Measurements from ENCODE around the gene TRIM22. TPM values are rescaled to one million over a fixed set of nuclear protein-coding genes. Genes with fewer than 3 reads are reported as not detected.
A peak's percentile ranks its signal among the peaks of the same experiment; 100 is the strongest.
"Not testable (repeated sequence)": the region's sequence is repeated elsewhere in the genome, so short reads cannot be mapped to it uniquely, and the experiment has no call there.

The TRIM22 gene, protein sequence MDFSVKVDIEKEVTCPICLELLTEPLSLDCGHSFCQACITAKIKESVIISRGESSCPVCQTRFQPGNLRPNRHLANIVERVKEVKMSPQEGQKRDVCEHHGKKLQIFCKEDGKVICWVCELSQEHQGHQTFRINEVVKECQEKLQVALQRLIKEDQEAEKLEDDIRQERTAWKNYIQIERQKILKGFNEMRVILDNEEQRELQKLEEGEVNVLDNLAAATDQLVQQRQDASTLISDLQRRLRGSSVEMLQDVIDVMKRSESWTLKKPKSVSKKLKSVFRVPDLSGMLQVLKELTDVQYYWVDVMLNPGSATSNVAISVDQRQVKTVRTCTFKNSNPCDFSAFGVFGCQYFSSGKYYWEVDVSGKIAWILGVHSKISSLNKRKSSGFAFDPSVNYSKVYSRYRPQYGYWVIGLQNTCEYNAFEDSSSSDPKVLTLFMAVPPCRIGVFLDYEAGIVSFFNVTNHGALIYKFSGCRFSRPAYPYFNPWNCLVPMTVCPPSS
- 10 to 100 TPM in 6 of 10 donors, 1 to 10 TPM in 4; 4.5 to 16.0 (median 10.6) TPM for polyA plus RNA-seq (ENCODE audit: insufficient read length in 10 of 10)
- long read RNA-seq, donor 1, partial matches to known transcripts: 0 of 1 reads
- long read RNA-seq, donor 1, other reads (novel, unspliced or antisense): 0 of 1 reads
- long read RNA-seq, donor 2, partial matches to known transcripts: 0 of 2 reads
- long read RNA-seq, donor 2, other reads (novel, unspliced or antisense): 0 of 2 reads
- long read RNA-seq, donor 3: 0 reads
- long read RNA-seq, donor 4: 0 reads
- long read RNA-seq, donor 5, partial matches to known transcripts: 0 of 1 reads
- long read RNA-seq, donor 5, other reads (novel, unspliced or antisense): 0 of 1 reads
- long read RNA-seq, donor 6, partial matches to known transcripts: 0 of 2 reads
- long read RNA-seq, donor 6, other reads (novel, unspliced or antisense): 0 of 2 reads
- long read RNA-seq, donor 7: 0 reads
- long read RNA-seq, donor 8: 0 reads
- long read RNA-seq, donor 9: 0 reads

DNA sequence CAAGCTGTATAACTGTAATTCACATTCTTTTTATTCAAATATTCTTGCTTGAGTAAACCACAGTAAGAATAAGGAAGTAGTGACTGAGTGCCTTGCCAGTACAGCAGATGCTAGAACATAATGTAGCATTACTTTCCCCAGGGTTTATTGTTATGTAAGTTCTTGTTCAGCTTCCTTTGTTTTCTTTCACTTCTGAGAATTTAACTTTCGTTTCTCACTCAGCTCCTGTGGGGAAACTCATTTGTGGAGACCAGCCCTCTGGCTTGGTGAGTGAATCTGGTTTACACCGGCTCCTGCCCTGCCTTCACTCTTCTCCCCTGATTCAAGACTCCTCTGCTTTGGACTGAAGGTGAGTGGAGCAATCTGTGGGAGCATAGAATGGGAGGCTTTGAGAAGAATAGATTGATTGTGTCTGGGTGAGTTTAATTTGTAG is at the start of gene TRIM22:
TRIM22 (plus strand) TSS at position 240 of the 433 bp plus-strand sequence. CDS start 6,443 bp downstream, outside the sequence.
- peak; percentile 58 to 88 (median 65) for DNase-seq

DNA sequence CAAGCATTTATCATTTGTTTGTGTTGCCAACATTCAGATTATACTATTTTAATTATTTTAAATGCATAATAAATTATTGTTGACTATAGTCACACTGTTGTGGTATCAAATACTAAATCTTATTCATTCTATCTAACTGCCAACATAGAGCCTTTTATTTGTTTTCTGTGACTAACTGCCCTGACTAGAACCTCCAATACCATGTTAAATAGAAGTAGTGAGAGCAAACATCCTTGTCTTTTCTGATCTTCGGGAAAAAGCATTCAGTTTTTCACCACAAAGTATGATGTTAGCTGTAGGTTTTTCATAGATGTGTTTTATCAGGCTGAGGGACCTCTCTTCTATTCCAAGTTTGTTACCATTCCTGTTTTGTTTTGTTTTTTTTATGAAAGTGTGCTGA is 49.6 kb upstream of the TRIM22 start:
- no peak for DNase-seq

DNA sequence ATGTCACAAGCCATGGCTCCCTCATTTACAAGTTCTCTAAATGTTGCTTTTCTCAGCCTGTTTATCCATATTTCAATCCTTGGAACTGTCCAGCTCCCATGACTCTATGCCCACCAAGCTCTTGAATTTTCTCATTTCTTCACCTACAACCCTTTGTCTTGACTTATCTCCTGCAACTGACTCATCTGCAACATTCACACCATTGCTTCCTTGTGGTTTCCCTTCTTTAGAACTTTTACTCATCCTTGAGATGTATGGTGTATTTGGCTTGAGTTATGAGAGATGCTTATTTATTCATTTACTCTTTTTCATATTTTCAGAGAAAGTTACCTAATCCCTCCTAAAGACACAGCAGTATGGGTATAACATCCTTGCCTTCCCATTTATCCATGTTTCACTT is 46.0 kb upstream of the TRIM22 start:
- no peak for DNase-seq

DNA sequence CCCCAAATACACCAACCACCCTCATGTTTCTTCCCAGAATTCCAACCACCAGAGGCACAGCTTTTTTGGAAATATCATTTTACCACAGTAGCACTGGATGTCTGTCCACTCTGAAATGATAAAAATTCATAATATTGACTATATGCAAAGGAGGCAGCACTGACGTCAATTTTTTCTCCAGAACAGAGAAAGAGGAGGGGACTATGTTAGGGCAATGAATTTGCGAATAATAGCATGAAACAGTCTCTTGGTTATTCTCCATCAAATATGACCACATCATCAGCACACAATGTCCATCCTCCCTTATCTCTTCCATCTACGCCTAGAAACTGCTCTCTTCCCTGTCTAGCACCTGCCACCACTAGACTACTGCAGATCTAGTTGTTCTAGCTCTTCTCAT is 43.5 kb upstream of the TRIM22 start:
- no peak for DNase-seq

DNA sequence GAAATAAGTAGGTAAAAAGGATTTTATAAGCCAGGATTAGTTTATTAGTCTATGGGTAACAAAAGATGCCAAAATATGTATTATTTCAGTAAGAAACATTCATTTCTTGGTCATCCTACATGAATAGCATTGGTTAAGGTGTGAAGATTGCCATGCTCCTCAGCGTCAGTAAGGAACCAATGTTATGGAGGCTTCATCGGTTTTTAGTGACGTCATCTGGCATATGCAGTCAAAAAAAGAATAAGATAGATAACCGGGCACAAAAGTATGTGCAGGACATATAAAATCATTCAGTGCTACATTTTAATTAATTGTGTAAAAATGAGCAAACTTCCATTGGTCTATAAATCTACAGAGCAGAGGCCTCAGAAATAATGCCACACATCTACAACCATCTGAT is 34.1 kb upstream of the TRIM22 start:
- DNase-seq: no peak

DNA sequence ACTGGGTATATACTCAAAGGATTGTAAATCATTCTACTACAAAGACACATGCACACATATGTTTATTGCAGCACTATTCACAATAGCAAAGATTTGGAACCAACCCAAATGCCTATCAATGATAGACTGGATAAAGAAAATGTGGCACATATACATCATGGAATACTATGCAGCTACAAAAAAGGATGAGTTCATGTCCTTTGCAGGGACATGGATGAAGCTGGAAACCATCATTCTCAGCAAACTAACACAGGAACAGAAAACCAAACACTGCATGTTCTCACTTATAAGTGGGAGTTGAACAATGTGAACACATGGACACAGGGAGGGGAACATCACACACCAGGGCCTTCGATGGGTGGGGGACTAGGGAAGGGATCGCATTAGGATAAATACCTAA is 32.6 kb upstream of the TRIM22 start:
- DNase-seq: not testable (repeated sequence)

DNA sequence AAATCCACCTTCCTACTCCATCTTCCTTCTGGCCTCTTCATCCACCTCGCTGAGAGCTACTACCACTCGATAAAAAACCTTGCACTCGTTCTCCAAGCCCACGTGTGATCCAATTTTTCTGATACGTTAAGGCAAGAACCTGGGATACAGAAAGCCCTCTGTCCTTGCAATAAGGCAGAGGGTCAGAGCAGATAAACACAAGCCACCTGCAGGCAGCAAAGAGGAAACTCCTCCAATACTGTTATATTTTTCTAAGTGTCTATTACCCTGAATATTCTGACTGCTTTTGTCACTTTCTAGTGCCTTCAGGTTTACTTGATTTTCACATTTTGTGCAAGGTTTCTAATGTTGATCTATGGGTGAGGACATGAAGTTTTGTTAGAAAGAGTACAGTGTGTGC is 31.3 kb upstream of the TRIM22 start:
- no peak for DNase-seq

DNA sequence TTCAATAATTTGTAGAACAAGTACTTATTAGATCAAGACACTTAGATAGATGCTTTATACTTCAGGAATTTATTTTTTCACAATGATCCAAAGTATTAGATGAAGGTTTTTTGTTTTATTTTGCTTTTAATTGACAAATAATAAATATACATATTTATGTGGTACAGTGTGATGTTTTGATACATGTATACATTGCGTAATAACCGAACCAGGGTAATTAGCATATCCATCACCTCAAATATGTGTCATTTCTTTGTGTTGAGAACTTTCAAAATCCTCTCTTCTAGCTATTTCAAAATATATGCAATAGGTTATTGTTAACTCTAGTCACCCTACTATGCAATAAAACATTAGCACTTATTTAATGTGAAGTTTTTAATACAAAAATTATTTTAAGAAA is 26.1 kb upstream of the TRIM22 start:
- DNase-seq: no peak

DNA sequence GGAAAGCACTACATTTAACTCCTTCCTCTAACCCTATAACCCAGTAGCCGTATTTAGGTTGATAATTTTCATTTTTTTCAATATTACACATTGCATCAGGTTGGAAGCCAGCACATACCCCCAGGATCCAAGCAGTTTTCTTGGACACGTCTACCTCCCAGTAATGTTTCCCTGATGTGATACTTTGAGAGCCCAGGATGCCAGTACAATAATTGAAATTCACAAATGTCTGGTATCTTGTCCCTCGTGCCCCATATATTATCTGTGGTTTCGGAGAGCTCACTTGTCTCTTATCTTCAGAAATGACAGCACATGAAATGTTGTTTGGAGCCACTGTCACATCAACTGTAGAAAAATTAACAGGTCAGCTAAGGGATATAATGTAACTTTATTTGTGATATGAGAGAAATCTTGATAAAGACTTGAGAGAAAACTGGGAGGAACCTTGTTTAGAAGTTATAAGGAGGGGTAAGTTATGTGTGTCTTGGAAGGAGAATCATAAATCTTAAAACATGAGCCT is 24.5 kb upstream of the TRIM22 start:
- DNase-seq: no peak

DNA sequence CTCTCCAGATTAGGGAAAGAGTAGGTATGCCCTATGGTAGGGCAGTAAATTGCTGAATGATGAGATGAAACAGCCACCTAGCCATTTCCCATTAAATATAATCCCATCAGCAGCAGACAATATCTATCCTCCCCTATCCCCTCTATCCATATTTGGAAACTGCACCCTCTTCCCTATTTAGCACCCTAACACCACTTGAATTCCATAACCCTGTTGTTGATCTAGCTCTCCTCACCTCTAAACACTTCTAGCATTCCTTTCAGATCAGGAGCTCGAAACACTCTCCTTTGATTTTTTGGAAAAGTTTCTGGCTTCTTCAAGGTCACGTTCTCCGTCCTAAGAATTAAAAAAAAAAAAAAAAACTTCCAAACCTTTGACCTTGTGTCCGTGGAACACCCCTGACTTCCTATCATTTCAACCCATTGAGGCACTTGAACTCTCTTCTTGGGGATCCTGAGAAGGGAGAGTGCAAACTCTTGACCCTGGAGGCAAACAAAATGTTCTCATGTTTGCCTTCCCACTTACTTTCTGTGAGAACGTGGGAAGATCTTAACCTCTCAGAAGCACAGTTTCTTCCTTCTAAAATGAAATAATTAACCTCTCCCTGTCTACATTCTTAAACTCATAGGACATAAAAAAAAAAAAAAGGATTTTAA is 23.7 kb upstream of the TRIM22 start:
- no peak for DNase-seq

DNA sequence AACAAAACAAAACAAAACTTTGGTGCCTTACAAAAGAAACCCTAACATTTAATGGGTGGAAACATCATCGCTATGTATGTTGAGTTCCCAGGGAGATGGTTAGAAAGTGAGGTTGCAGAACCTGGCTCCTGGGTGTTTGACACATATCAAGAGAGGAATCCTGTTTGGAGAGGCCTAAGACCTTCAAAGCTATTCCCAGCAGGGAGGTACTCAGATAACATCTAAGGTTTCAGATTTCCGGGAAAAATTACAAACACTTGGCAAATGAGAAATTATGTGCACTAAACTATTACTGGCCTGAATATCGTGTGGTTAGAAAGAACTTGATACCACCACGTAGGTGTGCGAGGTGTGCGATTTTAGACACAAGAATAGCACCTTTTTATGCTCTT is 23.2 kb upstream of the TRIM22 start:
- DNase-seq: no peak

DNA sequence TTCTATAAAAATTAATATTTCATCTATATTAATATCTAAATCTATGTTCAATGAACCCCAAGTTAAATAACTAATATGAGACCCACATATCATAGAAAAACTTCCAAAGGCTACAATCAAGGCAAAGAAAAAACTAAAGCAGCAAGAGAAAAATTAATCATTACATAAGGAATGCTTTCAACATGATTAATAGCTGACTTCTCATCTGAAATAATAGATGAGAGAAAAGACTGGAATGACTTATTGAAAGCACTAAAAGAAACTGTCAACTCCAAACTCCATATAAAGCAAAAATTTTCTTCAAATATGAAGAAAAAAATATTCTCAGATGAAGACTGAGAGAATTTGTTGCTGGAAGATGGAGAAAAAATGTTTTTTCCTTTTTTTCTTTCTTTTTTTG is 17.8 kb upstream of the TRIM22 start:
- DNase-seq: no peak

DNA sequence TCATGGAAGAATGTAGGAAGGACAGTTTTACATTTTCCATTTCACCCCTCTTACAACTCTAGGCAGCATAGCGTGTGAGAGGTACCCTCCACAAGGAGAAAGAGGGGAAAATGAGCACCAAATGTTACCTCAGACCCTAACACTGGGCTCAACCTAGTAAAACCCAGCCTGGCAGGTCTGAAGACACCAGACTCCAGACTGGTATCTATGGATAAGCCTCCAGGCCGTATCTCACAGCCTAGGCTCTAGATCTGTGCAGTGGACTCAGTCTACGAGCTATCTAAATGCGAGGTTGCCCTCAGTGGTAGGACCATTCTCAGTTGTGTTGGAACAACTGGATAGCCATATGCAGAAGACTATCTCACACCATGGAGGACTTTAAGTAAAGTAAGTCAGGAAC is 15.2 kb upstream of the TRIM22 start:
- DNase-seq: no peak

DNA sequence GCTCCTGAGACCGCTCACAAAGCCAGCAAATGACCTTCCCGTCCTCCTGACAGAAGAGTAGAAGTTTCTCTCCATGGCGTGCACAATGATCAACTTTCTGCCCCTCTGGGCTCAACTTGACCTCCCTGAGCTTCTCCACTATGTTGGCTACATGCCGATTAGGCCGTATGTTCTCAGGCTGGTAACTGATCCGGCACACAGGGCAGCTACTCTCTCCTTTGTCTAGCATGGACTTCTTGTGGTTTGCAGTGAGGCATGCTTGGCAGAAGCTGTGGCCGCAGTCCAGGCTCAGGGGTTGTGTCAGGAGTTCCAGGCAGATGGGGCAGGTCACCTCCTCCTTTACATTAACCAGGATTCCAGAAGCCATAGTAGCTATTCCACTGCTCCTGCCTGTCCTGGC is 9.8 kb upstream of the TRIM22 start:
- no peak for DNase-seq

DNA sequence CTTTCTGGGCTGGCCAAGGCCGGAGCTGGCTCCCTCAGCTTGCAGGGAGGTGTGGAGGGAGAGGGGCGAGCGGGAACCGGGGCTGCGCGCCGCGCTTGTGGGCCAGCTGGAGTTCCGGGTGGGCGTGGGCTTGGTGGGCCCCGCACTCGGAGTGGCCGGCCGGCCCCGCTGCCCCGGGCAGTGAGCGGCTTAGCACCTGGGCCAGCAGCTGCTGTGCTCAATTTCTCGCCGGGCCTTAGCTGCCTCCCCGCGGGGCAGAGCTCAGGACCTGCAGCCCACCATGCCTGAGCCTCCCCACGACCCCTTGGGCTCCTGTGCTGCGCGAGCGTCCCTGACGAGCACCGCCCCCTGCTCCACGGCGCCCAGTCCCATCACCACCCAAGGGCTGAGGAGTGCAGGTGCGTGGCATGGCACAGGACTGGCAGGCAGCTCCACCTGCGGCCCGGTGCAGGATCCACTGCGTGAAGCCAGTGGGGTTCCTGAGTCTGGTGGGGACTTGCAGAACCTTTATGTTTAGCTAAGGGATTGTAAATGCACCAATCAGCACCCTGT is 6.6 kb upstream of the TRIM22 start:
- not testable (repeated sequence) for DNase-seq

DNA sequence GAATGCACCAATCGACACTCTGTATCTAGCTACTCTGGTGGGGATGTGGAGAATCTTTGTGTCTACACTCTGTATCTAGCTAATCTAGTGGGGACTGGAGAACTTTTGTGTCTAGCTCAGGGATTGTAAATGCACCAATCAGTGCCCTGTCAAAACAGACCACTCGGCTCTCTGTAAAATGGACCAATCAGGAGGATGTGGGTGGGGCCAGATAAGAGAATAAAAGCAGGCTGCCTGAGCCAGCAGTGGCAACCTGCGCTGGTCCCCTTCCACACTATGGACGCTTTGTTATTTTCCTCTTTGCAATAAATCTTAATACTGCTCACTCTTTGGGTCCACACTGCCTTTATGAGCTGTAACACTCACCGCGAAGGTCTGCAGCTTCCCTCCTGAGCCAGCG is 6.0 kb upstream of the TRIM22 start:
- DNase-seq: not testable (repeated sequence)

DNA sequence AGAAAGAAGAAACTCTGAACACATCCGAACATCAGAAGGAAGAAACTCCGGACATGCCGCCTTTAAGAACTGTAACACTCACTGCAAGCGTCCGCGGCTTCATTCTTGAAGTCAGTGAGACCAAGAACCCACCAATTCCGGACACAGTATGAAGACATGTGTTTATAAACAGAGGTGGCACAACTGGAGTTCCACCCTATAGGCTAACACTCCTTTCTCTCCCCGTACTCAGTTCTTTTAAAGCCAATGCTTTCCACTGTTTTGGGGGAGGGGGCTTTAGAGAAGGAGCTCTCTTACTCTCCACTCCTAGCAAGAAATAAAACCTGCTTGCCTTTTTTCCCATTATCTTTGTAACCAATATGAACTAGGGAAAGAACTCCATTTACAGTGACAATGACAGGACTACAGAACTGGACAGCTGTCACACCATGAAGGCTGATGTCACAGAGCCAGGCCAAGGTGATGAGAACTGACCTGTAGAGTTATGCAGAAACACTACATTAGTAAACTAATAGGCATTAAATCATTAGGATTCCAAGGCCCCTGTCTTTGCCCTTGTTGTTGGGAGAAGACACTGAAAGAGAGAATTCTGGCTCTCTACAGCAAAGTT is 5.4 kb upstream of the TRIM22 start:
- DNase-seq: peak in 1 of 3 donors; percentile 15

DNA sequence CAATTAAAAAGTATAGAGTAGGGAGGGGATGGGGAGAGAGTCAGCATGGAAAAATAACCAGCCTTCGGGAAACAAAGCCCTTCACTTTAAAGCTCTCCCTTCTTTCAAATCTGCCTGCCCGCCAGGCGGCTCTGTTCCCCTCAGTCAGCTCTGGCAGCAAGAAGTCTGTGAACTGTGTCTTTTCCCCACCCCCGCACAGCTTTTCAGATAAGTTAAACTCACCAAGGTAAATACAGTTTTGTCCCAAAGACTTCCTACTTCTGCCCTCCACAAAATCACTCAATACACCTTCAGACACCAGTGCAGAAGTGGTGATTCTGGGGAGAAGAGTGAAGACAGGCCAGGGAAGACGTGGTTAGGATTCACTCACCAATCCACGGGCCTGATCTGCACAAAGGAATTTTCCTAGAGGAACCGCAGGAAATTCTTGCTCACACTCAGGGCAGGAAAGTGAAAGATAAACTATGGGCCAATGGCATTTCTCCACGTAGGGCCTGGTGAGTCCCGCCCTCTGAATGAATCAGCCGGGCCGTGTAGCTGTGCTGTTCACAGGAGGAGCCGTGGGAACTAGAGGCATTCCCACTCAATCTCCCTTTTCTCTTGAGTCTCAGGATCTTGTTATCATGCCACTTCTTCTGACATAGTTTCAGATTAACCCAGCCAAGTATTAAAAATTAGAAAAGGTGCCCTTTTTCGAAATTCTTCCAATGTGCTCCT is 4.8 kb upstream of the TRIM22 start, which contains the start of gene TRIM5:
TRIM5 (minus strand) TSS at position 429 of the 717 bp plus-strand sequence. CDS start 4,897 bp downstream, outside the sequence.
- DNase-seq: peak; percentile 95 to 97 (median 97)

DNA sequence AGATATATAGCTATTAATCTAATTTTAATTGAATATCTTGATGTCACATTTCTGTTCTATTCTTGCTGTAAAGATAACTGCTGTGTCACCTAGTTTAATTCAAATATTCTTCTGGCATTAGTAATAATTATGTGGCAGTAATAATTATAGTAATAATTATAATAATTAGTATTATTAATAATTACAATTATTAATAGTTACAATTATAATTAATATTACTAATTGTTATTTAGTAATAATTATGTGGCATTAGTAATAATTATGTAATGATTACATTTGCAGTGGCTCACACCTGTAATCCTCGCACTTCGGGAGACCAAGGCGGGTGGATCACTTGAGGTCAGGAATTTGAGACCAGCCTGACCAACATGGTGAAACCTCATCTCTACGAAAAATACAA is 3.2 kb upstream of the TRIM22 start:
- DNase-seq: no peak

DNA sequence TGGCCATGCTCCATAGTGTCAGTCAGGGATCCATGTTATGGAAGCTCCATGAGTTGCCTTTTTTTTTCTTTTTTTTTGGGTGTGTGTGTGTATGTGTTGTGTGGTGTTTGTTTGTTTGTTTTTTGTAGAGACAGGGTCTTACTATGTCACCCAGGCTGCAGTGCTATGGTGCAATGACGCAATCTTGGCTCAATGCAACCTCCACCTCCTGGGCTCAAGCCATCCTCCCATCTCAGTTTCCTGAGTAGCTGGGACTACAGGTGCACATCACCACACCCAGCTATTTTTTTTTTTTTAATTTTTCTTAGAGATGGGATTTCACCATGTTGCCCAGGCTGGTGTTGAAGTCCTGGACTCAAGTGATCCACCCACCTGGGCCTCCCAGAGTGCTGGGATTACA is 1.1 kb upstream of the TRIM22 start:
- no peak for DNase-seq
